Panc1 (cell line): Measurements from ENCODE around the gene TSSK3. TPM values are rescaled to one million over a fixed set of nuclear protein-coding genes. Genes with fewer than 3 reads are reported as not detected.

ENCODE experiments used
- ATAC-seq: fragments of 200-7000 bp; cut with Tn5 transposase; 2 replicates; pipeline ENCODE4 v1.9.1; 2020; ENCODE audit warnings: mild to moderate bottlenecking, moderate library complexity
- BruUV-seq: library from RNA; stranded (reverse); fragments of 400-500 nt; replicated peaks from 2 replicates; lab custom pipeline; 2021; lab: Mats Ljungman, UMichigan
- CTCF ChIA-PET: fragments of 300-600 bp; sonication (Branson Sonifier 250); formaldehyde crosslinking; loops from one replicate; lab custom pipeline; 2022; ENCODE audit warnings: antibody characterized with exemption; lab: Charles Lee
- POLR2A ChIA-PET: fragments of 300-600 bp; sonication (Branson Sonifier 250); formaldehyde crosslinking; loops from one replicate; lab custom pipeline; 2022; ENCODE audit warnings: antibody characterized with exemption; lab: Charles Lee
- DNase-seq: peaks from one replicate; pipeline ENCODE4 v3.0.0-alpha.2; 2010; ENCODE audit warnings: low read depth, low spot score
- H3K27ac ChIP-seq: 2 replicates; pipeline ENCODE4 v1.5.1; 2011; ENCODE audit warnings: mild to moderate bottlenecking, low read length, inconsistent platforms
- H3K27me3 ChIP-seq: fragments of 200-500 bp; sonication (Bioruptor generic); 2 replicates; pipeline ENCODE4 v1.6.0; 2014; ENCODE audit warnings: low read length, inconsistent platforms; ENCODE audit not compliant: control insufficient read depth, insufficient read depth
- H3K36me3 ChIP-seq: fragments of 200-500 bp; sonication (Bioruptor generic); 2 replicates; pipeline ENCODE4 v1.5.1; 2014; ENCODE audit warnings: inconsistent platforms, mild to moderate bottlenecking, low read length, moderate library complexity; ENCODE audit not compliant: control insufficient read depth, insufficient read depth
- H3K4me1 ChIP-seq: 2 replicates; pipeline ENCODE4 v1.5.1; 2011; ENCODE audit warnings: inconsistent platforms, mild to moderate bottlenecking, low read length, moderate library complexity; ENCODE audit not compliant: control insufficient read depth, insufficient read depth
- H3K4me3 ChIP-seq, 2 experiments: 2 replicates each; pipeline ENCODE4 v1.5.1; 2011 to 2012; ENCODE audit warnings: low read depth in 2 of 2, low read length in 2 of 2, mild to moderate bottlenecking in 2 of 2, inconsistent platforms in 1 of 2, moderate library complexity in 1 of 2
- H3K9me3 ChIP-seq: fragments of 200-500 bp; sonication (Bioruptor generic); 2 replicates; pipeline ENCODE4 v1.5.1; 2014; ENCODE audit warnings: low read depth, mild to moderate bottlenecking, inconsistent platforms, low read length, moderate library complexity; ENCODE audit not compliant: control insufficient read depth, insufficient read depth
- CTCF ChIP-seq: fragments of 450-650 bp; IDR thresholded peaks from 2 replicates; pipeline ENCODE4 v1.5.1; 2017; ENCODE audit warnings: mild to moderate bottlenecking
- POLR2AphosphoS5 ChIP-seq: IDR thresholded peaks from 2 replicates; pipeline ENCODE4 v1.6.1; 2012; ENCODE audit warnings: mild to moderate bottlenecking, low read depth, low read length, moderate library complexity
- REST ChIP-seq, 2 experiments: IDR thresholded peaks; 2 replicates each; pipeline ENCODE4 v1.6.1; 2011 to 2012; ENCODE audit warnings: low read depth in 2 of 2, control low read depth in 1 of 2, low read length in 1 of 2, mild to moderate bottlenecking in 1 of 2, moderate library complexity in 1 of 2; ENCODE audit not compliant: insufficient read depth in 1 of 2
- SIN3A ChIP-seq: IDR thresholded peaks from 2 replicates; pipeline ENCODE4 v1.6.1; 2012; ENCODE audit warnings: low read depth, mild to moderate bottlenecking, low read length, moderate library complexity, borderline replicate concordance; ENCODE audit not compliant: insufficient read depth
- TCF7L2 ChIP-seq: IDR thresholded peaks from 2 replicates; pipeline ENCODE4 v1.6.1; 2011; ENCODE audit warnings: mild to moderate bottlenecking, low read depth, low read length, inconsistent platforms
- in situ Hi-C: cut with HindIII; loops from 2 replicates; pipeline ENCODE4 v1.10.0; 2016; ENCODE audit warnings: low sequenced_read_pairs, low pct_unique_long_range_greater_than_20kb
- intact Hi-C: fragments of 100-400 bp; cut with micrococcal nuclease; formaldehyde crosslinking; loops from one replicate; pipeline ENCODE4 v1.10.0; 2022; ENCODE audit not compliant: unreplicated experiment
- total RNA-seq: library from RNA; stranded (reverse); gene quantifications from one replicate; pipeline ENCODE4 v1.2.1, GENCODE V29; 2021; ENCODE audit not compliant: unreplicated experiment

TSSK3 gene
- total RNA-seq, 1 experiment from 2014 or later: 3.6 TPM

- CTCF ChIA-PET: interaction anchor here (0.5 kb wide), 1 partner anchor 115 kb away, joined by 3 read pairs; no protein-coding TSS in a partner anchor
- peaks cover 35% of the 10 kb centered on the region for H3K36me3 ChIP-seq
Measured at GRCh38 chr1:32330558-32331151, 31.7 kb upstream of the TSSK3 start.

GRCh38 chr1:32331549-32331948 is 30.8 kb upstream of the TSSK3 start:
- no peaks in the 10 kb centered on the region for H3K27me3 ChIP-seq
- ChIA-PET POLR2A (interaction anchor here (0.6 kb wide), 1 partner anchor 118 kb away, joined by 16 read pairs; no protein-coding TSS in a partner anchor), CTCF (interaction anchor here (0.5 kb wide), 1 partner anchor 112 kb away, joined by 7 read pairs; no protein-coding TSS in a partner anchor)
- no TSS peak for BruUV-seq
- intact Hi-C loops (no loop called here), in situ Hi-C loops (no loop called here)
- H3K36me3 ChIP-seq: peaks cover 32% of the 10 kb centered on the region
- TF ChIP-seq POLR2AphosphoS5 (no peak), SIN3A (no peak), CTCF (no peak), TCF7L2 (no peak), REST (IDR thresholded peaks at IDR 0.05; ENCODE audit: insufficient read depth in 1 of 2, low read depth in 2 of 2, low read length in 1 of 2) (no peak)
- no peak for DNase-seq
- no peaks in the 10 kb centered on the region for H3K9me3 ChIP-seq
- no peak overlapping the region for H3K4me3 ChIP-seq
- no peak for ATAC-seq
- H3K27ac ChIP-seq: no peak overlapping the region
- peaks cover 22% of the 10 kb centered on the region for H3K4me1 ChIP-seq

More at GRCh38 chr1:32330558-32331151, 31.7 kb upstream of the TSSK3 start:
- ATAC-seq (no peak), DNase-seq (no peak)
- intact Hi-C loops (no loop called here), in situ Hi-C loops (no loop called here)
- H3K9me3 ChIP-seq: no peaks in the 10 kb centered on the region
- BruUV-seq: no TSS peak
- H3K4me3 ChIP-seq: no peak overlapping the region
- TF ChIP-seq SIN3A (no peak), TCF7L2 (no peak), CTCF (no peak), POLR2AphosphoS5 (no peak), REST (IDR thresholded peaks at IDR 0.05; ENCODE audit: insufficient read depth in 1 of 2, low read depth in 2 of 2, low read length in 1 of 2) (no peak)
- no peak overlapping the region for H3K27ac ChIP-seq
- H3K27me3 ChIP-seq: no peaks in the 10 kb centered on the region
- peaks cover 21% of the 10 kb centered on the region for H3K4me1 ChIP-seq
- POLR2A ChIA-PET: no interaction called here
